ENCODE data around the gene TRIM37. TPM values are rescaled to one million over a fixed set of nuclear protein-coding genes. Genes with fewer than 3 reads are reported as not detected.
A peak's percentile ranks its signal among the peaks of the same experiment; 100 is the strongest.
"Not testable (repeated sequence)": the region's sequence is repeated elsewhere in the genome, so short reads cannot be mapped to it uniquely, and the experiment has no call there.

TRIM37 gene
- total RNA-seq, 1 experiment from 2014 or later, result 23.4 TPM

DNA sequence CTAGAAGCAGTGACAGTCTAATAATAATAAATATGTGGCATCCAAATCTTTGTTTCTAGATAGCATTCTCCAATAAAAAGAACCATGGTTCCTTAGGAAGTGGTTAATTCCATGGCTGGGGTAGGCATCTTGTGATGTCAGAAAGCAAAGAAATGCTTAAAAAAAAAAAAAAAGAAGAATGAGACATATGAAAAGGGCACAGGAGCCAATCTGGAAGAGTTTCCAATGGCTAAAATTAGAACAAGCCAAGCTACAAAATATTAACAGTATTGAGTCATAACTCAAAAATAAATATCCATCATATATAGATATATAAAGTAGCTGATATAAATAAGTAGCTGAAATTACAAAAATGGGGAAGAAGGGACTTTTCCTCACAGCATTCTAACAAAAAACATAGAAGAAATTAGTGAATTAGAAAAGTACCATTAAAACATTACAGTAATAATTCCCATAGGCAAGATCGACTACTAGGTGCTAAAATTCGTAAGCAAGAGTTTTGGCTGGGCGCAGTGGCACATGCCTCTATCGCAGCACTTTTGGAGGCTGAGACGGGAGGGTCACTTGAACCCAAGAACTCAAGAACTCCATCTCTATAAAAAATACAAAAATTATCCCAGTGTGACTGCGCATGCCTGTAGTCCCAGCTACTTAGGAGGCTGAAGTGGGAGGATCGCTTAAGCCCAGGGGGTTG lies 111.3 kb downstream of the TRIM37 start:
- DNase-seq (ENCODE audit: low read depth), result no peak

DNA sequence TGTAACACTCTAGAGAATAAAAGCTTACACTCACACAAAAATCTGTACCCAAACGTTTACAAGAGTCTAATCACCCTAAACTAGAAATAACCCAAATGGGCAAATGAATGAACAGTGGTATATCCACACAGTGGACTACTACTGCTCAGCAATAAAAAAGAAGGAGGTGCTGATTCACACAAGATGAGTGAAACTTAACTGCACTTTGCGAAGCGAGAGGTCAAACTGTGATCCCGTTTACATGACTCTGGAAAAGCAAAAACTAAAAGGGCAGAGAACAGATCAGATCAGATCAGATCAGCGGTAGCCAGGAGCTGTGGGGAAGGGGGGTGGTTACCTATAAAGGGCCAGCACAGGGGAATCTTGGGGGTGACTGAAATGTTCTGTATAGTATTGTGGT lies 113.4 kb downstream of the TRIM37 start:
- DNase-seq (ENCODE audit: low read depth), result no peak

DNA sequence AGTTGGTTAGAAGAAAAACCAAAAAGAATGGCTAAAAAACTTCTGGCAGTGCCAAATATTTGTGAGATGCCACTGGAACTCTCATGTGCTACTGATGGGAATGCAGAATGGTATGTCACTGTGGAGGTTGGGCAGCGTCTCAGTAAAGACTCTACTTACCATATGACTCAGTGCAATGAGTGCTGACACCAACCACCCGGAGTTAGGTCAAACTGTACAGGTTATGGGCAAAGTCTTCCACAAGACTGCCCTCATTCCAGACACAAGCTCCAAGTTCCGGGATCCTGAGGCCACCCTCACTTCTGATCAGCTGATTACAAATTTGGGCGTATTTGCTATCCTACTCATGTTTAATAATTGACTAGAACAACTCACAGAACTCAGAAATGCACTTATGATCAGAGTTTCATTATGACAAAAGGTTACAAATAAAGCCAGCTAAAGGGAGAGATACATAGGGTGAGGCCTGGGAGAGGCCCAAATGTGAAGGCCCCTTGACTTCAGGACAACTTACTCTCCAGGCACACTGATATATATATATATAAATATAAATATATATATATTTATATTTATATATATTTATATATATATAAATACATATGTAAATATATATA lies 114.9 kb downstream of the TRIM37 start:
- DNase-seq (ENCODE audit: low read depth), result no peak

DNA sequence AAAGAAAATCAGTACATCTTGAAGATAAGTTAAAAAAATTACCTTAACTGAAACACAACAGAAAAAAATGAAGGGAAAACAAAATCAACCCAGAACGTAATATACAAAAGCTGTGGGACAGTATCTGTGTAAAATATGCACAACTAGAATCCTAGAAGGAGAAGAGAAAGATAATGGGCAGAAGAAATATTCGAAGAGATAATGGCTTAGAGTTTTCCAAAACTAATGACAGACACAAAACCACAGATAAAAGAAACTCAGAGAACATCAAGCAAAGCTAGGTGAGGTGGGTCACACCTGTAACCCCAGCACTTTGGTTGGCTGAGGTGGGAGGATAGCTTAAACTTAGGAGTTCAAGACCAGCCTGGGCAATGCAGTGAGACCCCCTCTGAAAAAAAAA lies 117.1 kb downstream of the TRIM37 start:
- no peak for DNase-seq (ENCODE audit: low read depth)

DNA sequence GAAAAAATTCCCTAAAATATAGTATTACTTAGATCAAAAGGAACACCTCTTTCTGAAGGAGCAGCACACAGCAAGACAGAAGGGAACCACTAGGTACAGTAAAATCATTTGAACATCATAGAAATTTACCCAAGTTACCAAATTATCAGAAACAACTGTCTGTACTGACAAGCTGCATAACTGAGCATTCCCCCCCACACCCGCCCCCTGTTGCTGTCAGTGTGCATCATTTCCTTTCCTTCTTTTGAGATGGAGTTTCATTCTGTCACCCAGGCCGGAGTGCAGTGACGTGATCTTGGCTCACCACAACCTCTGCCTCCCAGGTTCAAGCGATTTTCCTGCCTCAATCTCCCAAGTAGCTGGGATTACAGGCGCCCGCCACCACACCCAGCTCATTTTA lies 120.7 kb downstream of the TRIM37 start:
- peak; percentile 53 for DNase-seq (ENCODE audit: low read depth)

DNA sequence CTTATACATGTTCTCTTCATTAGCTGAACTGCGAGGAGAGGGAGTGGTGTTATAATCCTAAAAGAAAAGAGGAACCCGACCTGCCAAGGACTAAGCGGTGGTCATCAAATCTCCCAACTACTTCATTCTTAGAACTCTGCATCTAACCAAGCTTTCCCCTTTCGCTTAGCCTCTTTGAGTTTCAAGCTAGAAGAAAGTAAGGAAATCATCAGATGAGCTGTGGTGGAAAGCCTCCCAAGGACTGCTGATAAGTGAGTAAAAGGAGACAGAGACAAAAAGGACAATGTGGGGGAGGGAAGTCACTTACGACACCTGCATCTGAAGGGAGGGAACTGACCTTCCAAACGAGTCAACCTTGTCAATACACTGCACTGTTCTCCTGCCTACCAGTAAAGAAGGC lies 121.3 kb downstream of the TRIM37 start:
- DNase-seq (ENCODE audit: low read depth), result no peak

DNA sequence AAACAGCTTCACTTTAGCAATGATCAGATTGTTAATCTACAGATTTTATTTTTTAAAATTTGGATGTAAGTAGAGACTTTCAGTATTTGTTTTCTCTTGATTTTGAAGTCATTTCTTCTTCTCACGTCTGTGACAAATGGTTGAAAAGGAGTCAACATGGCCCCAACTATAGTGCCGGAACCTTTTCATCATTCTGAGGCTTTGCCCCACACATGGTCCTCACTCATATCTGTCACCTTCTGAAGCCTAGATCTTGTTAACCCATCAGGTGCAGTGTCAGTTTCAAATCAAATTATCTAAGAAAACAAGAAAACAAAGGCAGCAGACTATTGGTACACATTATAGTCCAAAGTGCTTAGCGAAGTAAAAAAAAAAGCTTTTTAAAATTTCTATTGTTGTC lies 124.1 kb downstream of the TRIM37 start:
- DNase-seq (ENCODE audit: low read depth), result no peak

DNA sequence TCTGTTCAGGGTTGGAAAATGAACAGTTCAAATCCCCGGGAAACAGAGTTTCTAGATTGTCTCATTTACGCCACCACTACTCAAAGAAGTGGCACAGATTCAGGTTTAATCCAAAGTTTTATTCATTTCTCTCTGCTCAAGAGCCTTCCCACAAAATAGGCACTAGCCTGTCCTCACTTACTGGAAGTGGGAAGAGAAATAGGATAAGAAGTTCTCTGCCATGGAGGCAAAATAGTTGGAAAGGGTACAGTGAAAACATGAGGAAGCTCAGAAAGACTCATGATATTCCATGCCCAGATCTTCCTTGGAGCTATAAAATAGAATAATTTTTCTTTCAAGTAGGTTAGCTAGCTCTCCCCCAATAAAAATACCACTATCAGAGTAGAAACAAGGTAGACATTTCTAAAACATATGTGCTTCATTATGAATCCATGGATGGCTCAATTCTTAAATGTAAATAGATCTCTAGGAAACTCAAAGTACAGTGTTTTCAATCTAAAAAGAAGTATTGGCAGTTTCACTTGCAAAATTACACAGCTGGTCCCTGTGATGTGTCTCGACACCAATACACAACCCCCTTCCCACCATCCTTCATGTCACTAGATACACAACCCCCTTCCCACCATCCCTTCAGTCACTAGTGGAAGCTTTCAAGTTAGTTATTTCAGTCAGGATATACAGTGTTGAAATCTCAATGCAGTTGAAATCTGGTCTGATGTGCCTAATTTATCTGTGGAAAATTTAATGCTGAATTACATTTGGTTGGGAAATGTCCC lies 125.8 kb downstream of the TRIM37 start:
- DNase-seq (ENCODE audit: low read depth), result no peak

DNA sequence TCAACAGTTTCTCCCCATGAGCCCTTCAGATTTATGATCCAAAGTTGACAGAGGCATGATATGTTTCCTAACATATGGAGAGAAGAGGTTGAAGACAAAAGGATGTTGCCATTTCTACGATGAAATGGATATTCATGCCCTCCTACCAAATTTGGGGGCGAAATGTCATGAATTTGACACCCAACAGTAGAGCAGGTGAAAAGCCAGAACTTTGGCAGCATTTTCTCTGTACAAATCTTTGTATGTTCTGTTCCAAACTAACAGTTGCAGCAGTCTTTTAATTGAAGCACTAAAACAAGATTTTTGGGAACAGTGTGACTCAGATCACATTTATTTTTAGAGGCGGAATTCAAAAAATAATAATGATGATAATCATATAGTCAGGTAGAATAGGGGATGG lies 130.1 kb downstream of the TRIM37 start:
- no peak for DNase-seq (ENCODE audit: low read depth)

DNA sequence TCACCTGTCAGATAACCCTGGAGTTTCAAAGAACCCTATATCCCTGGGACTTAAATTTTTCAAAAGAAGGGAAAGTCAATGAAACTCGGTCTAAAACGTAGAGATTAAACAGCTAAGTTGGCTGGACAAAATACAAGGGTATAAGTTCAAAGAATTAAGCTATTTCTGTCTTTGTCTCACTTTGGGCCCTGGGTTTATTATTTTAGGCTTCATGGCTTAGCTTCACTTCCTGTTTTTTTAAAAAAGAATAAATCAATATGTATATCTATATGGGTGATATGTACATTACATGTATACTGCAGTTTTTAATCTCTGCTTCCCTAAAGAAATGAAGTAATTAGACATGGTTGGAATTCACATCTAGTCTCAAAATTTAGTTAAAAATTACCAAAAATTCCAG lies 132.3 kb downstream of the TRIM37 start:
- no peak for DNase-seq (ENCODE audit: low read depth)

DNA sequence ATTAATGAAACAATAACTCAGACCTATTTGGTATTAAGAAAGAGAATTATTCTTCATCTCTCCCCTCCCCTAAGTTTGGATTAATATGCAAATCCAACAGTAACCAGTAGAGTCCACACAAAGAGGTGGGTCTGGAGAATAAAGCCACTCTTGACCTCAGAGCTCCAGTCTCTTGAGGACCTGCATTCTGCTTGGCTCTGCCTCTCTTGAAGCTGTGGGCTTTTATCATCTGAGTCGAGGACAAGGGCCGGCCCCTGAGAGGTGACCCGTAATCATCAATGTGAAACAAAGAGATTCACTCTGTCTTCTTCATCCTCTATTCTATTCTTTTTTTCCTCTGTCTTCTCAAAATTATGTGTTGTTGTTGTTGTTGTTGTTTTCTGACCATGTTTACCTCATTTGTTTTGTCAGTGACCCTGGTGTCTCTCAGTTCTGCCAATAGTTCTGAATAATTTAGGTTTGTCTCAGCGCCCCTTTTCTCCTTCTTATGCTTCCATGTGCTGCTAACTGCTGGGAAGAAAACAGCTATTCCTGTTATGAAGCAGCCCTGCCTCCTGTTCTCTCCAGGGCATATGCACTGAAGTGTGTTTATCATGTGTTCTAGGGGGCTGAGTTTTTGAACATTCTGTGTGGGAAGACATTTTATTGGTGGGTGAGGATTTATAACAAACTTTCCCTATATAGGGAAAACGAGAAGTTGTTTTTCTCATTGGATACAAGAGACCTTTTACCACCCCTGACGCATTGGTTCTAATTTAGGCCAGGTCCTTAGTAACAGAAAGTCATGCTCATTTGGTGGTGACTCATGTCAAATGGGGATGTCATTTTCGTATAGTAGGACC lies 135.8 kb downstream of the TRIM37 start:
- no peak for DNase-seq (ENCODE audit: low read depth)

DNA sequence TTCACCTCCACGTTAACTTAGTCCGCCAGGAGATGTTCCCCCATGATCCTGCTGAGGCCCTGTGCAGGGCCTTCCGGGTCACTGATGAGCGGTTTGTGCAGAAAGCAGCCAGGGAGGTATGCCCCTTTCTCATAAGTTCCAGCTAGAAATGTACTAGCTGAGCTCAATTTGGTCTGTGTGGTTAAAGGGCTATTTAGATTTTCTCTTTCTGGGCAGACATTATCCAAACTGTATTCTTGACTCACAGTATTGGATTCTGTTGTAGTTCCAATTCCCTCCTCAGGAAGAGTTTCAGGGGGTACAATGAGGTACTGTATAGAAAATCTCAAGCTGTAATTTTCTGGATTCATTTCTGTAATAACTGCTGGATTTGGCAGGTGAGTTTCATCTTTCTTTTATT lies 137.1 kb downstream of the TRIM37 start:
- no peak for DNase-seq (ENCODE audit: low read depth)

DNA sequence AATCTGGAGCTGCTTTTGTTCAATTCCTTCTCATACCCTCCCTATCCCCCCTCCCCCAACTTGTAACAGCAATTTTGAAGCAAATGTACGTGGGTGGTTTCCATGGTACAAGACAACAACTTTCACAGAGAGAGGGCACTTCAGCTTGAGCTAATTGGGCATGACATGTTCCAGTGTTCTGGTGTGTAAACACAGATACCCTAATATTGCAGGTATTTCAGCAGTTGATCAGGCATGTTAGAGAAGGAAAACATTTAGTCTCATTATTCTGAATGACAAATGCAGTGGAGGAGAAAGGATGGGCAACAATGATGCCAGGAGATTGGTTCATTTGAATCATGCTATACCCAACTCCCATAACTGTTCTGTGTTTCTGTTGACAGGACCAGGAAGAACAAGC lies 137.5 kb downstream of the TRIM37 start:
- no peak for DNase-seq (ENCODE audit: low read depth)

DNA sequence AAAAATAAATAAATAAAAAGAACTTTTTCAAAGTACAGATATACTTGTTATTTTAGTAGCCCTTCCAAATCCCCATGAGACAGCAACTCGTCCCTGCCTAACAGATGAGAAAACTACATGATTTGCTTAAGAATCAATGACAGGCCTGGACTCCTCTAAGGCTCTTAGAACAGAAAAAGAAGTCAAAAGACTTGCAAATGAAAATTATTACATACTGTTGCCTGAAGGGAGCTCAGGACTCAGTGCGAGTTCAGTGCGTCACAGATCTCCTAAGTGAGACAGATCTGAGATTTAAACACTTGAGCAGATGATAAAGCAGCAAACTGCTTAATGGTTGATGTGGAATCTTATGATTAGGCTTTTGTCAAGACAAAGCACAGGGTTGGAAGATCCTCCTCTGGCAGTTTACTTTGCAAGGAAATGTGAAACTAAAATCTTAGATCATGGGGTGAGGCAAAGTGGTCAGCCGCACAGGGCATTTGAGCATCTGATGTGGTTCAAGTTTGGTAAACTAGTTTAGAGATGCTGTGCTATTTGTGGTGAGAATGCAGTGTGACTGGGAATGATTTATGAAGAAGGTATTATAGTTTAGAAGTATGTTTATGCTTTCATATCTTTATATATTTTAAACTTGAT lies 138.1 kb downstream of the TRIM37 start:
- no peak for DNase-seq (ENCODE audit: low read depth)

DNA sequence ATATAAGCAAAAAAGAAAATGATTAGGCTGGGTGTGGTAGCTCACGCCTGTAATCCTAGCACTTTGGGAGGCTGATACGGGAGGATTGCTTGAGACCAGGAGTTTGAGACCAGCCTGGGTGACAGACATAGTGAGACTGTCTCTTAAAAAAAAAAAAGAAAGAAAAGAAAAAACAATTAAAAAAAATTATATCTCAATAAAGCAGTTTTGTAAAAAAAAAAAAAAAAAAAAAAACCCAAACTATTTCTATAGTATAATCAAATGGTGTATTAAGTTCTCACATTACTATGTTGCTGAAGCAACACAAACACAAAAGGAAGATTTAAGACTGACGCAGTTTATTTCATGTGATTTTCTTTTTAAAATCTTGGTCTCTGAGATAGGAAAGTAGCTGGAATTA lies 140.5 kb downstream of the TRIM37 start:
- no peak for DNase-seq (ENCODE audit: low read depth)

DNA sequence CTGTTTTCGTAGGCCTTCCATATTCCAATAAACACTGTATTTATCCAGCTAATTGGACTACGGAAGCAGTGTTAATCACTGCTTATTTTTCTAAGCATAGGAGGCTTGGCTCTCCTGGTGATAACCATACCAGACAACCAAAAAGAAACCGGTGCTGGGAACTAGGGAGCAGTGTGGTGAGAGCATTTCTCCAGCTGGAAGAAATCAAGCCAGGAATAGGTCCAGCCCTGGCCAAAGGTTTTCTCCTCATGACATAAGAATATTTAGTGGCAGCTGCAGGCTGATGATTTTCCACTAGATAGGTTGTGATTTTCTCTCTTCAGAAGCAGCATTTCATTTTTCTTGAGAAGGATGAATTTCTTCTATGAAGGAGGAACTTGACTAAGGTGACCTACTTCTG lies 141.5 kb downstream of the TRIM37 start:
- no peak for DNase-seq (ENCODE audit: low read depth)

DNA sequence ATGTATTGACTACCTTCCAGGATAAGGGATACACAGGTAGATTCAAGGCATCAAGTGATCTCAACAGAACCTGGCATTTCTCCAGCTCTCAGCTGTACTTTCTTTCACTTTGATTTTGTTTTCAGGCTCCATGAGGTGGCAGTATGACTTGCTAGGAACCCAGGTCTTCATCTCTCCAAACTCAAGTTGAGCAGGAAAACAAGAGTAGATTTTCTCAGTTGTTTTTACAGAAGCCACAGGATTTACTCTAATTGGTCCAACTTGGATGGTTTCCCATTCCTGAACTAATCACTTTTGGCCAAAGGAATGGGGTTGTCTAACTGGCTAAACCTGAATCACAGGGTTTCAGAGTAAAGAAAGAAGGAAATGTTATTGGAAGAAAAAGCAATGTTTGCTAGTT lies 146.6 kb downstream of the TRIM37 start:
- peak; percentile 58 for DNase-seq (ENCODE audit: low read depth)

DNA sequence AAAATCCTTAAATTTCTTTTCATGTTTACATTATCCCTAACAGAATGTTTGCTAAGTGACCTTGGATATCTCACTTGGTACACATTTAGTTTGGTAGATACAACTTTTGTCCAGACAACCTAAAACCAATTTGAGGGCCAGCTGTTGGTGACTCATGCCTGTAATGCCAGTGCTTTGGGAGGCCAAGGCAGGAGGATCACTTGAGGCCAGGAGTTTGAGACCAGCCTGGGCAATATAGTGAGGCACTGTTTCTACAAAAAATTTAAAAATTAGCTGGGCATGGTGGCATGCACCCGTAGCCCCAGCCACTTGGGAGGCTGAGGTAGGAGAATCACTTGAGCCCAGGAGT lies 149.0 kb downstream of the TRIM37 start:
- DNase-seq (ENCODE audit: low read depth), result not testable (repeated sequence)

DNA sequence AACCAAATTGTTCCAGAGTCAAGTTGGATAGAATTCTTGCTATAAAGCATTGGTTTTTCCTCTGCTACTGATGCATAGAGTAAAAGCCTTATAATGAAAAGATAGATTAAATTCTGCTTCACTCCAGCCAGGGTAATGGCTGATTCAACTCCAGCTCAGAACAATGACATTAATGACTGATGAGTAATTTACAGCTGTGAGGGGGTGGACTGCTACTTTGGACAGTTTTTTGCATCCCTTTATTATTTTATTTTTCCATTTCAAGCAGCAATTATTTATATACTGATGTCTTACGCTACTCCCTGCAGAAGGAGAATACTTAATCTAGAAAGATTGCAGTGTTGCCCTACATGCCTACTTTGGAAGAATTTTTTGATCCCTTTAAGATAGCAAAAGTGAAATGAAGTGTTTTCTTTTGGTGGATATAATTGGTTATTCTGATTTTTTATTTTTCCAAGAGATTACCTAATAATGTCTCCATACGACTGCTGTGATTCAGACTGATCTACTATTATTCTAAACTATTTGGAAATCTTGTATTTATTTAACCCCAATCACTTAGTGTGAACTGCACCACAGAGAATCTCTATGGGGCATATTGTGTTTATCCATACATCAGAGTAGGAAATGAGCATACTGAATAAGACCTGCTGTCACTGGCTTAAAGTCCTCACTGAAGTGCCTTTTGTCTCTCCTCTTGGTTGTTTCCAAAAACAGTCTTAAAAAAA lies 149.5 kb downstream of the TRIM37 start:
- peak; percentile 52 for DNase-seq (ENCODE audit: low read depth)

DNA sequence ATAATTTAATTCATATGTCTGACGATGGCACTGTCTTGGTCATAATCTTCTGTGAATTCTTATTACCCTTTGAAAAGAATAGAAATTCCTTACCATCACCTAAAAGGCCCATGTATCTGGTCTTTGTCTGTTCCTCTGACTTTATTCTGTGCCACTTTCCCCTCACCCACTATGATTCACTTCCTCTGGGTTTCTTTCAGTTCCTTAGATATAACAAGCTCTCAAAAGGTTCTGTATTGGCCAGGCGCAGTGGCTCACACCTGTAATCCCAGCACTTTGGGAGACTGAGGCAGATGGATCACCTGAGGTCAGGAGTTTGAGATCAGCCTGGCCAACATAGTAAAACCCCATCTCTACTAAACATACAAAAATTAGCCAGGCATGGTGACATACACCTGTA lies 152.3 kb downstream of the TRIM37 start:
- peak; percentile 63 for DNase-seq (ENCODE audit: low read depth)

DNA sequence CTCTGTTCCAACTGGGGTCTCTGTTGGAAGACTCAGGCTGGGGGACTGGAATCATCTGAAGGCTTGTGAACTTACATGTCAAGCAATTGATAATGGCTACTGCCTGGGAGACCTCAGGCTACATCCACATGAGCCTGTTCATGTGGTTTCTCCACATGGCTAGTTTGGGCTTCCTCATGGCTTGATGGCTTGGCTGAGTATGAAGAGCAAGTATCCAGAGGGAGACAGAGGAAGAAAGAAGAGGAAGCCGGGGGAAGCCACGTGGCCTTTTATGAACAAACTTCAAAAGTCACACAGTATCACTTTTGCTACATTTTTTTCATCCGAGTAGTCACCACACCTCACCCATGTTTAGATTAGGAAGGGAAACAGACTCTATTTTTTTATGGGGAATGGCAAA lies 158.9 kb downstream of the TRIM37 start:
- no peak for DNase-seq (ENCODE audit: low read depth)

Measured in HT1080 (cell line).